ENCODE measurements around the gene GRK3.
A peak's percentile ranks its signal among the peaks of the same experiment; 100 is the strongest.
"Not testable (repeated sequence)": the region's sequence is repeated elsewhere in the genome, so short reads cannot be mapped to it uniquely, and the experiment has no call there.

The GRK3 gene

DNA sequence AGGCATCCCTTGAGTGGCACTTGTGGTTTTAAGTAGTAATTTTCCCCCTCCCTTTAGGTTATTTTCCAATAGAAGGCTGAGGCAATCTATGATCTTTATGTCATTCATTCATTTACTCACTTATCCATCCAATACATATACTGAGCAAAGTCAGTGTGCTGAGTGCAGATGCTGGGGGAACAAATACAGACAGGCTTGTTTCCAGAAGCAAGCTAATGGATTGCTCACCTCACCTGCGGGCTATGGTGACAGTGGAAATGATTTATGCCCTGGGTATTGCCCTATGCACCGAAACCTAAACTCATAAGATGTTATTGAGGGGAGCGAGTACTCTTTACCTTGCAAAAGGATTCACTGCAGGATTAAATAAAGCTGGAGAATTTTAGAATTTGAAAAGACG is 4.6 kb upstream of the GRK3 start:
- not testable (repeated sequence) for H3K79me2 ChIP-seq (ENCODE audit: control insufficient read depth, insufficient read depth, low read length, poor library complexity); H2BK12ac ChIP-seq (ENCODE audit: low read length); H3K4me2 ChIP-seq (ENCODE audit: low read length); H3K27ac ChIP-seq (ENCODE audit: low read depth, low read length); DNase-seq; H3K23ac ChIP-seq (ENCODE audit: low read length); H4K91ac ChIP-seq (ENCODE audit: low read depth, low read length); H4K8ac ChIP-seq (ENCODE audit: low read depth, low read length); H3K14ac ChIP-seq (ENCODE audit: low read length); H2BK5ac ChIP-seq (ENCODE audit: low read depth, low read length, poor library complexity); H3K36me3 ChIP-seq (ENCODE audit: control insufficient read depth in 1 of 2, insufficient read depth in 2 of 2, low read length in 2 of 2); H3K9ac ChIP-seq (ENCODE audit: low read length); H4K12ac ChIP-seq (ENCODE audit: low read depth, low read length); H3K18ac ChIP-seq (ENCODE audit: low read length); H2AK5ac ChIP-seq (ENCODE audit: low read length); H2BK120ac ChIP-seq (ENCODE audit: insufficient read depth, low read length, poor library complexity); H3K27me3 ChIP-seq (ENCODE audit: insufficient read depth, low read length); H3K79me1 ChIP-seq (ENCODE audit: low read length); H2AFZ ChIP-seq (ENCODE audit: insufficient read depth, low read length, poor library complexity); H3K4me3 ChIP-seq (ENCODE audit: low read depth, low read length); H3K4ac ChIP-seq (ENCODE audit: low read depth, low read length); H3K9me3 ChIP-seq (ENCODE audit: insufficient read depth, low read depth, low read length); H3K4me1 ChIP-seq (ENCODE audit: control insufficient read depth in 1 of 2, insufficient read depth in 2 of 2, low read length in 2 of 2)
- WGBS (ENCODE audit: extremely low coverage, insufficient coverage, insufficient read length), result no CpG with 5 or more reads among the region's 4 CpGs

DNA sequence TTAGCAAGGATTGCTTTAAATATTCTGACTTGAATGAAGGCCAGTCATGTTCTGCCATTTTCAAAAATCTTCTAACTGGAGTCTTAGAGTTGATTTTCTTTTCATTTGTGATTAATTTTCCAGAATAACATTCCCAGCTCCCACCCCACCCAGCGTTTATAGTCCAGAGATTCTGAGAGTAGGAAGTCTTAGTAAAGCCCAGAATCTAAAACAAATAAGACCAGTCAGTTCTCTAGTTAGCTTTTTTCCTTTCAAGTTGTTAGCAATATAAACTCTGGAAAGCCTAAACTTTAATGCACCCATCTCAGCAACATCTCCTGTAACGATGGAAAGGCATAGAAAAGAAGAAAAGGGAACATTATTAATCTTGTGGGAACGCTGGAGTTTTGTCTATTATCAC is 3.3 kb upstream of the GRK3 start:
- H4K8ac ChIP-seq (ENCODE audit: low read depth, low read length); H3K79me2 ChIP-seq (ENCODE audit: control insufficient read depth, insufficient read depth, low read length, poor library complexity); H3K4me1 ChIP-seq (ENCODE audit: control insufficient read depth in 1 of 2, insufficient read depth in 2 of 2, low read length in 2 of 2); H3K27ac ChIP-seq (ENCODE audit: low read depth, low read length); H2BK12ac ChIP-seq (ENCODE audit: low read length); H3K23ac ChIP-seq (ENCODE audit: low read length); H3K18ac ChIP-seq (ENCODE audit: low read length); H3K4me2 ChIP-seq (ENCODE audit: low read length); H2BK5ac ChIP-seq (ENCODE audit: low read depth, low read length, poor library complexity); H3K4me3 ChIP-seq (ENCODE audit: low read depth, low read length); H3K9ac ChIP-seq (ENCODE audit: low read length); H4K12ac ChIP-seq (ENCODE audit: low read depth, low read length); H3K9me3 ChIP-seq (ENCODE audit: insufficient read depth, low read depth, low read length); H3K4ac ChIP-seq (ENCODE audit: low read depth, low read length); DNase-seq; H2AFZ ChIP-seq (ENCODE audit: insufficient read depth, low read length, poor library complexity); H3K79me1 ChIP-seq (ENCODE audit: low read length); H4K91ac ChIP-seq (ENCODE audit: low read depth, low read length); H2BK120ac ChIP-seq (ENCODE audit: insufficient read depth, low read length, poor library complexity); H2AK5ac ChIP-seq (ENCODE audit: low read length); H3K27me3 ChIP-seq (ENCODE audit: insufficient read depth, low read length); H3K36me3 ChIP-seq (ENCODE audit: control insufficient read depth in 1 of 2, insufficient read depth in 2 of 2, low read length in 2 of 2); H3K14ac ChIP-seq (ENCODE audit: low read length): not testable (repeated sequence)
- no CpG with 5 or more reads among the region's 3 CpGs for WGBS (ENCODE audit: extremely low coverage, insufficient coverage, insufficient read length)

GRCh38 chr22:25561927-25562326 is 2.5 kb upstream of the GRK3 start:
- no CpG with 5 or more reads among the region's 1 CpG for WGBS (ENCODE audit: extremely low coverage, insufficient coverage, insufficient read length)
- not testable (repeated sequence) for DNase-seq

DNA sequence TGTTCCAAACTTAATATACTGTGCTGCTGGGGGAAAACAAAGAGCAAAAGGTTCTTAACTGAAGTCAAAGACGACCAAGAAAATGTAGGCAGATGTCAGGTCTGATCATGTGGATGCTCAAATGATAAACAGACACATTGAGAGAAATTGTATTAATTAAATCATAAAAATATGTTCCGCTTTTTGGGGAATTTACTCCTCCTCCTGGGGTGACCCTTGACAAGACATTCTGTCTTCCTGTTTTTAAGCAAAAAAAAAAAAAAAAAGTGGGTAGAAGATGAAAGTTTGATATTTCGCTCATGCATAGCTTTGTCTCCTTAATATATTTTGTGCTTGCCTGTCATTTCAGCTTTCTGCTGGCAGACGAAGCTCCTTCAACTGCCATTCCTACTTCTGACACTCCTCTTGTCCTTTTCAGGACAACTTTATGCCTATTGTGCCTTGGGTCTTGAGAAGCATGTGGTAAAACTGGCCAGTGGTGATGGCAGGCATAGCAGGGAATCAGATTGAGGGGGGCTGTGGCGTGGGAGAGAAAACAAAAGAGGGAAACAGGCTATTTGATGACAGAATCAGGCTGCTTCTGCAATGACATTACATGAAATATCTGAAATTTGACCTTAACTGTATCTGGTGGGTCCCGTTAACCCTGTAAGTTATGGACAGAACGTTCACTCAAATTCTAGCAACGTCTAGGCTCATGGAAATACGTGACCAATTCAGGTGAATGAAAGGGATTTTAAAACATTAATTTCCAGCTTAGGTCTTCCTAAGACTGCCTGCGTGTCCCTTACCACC is 1.3 kb upstream of the GRK3 start:
- H3K36me3 ChIP-seq (ENCODE audit: control insufficient read depth in 1 of 2, insufficient read depth in 2 of 2, low read length in 2 of 2); H2BK5ac ChIP-seq (ENCODE audit: low read depth, low read length, poor library complexity); H3K9ac ChIP-seq (ENCODE audit: low read length); H3K14ac ChIP-seq (ENCODE audit: low read length); H3K79me2 ChIP-seq (ENCODE audit: control insufficient read depth, insufficient read depth, low read length, poor library complexity); H3K4me3 ChIP-seq (ENCODE audit: low read depth, low read length); H2BK12ac ChIP-seq (ENCODE audit: low read length); H3K9me3 ChIP-seq (ENCODE audit: insufficient read depth, low read depth, low read length); H3K27me3 ChIP-seq (ENCODE audit: insufficient read depth, low read length); H3K23ac ChIP-seq (ENCODE audit: low read length); H3K27ac ChIP-seq (ENCODE audit: low read depth, low read length); H3K4ac ChIP-seq (ENCODE audit: low read depth, low read length); H3K18ac ChIP-seq (ENCODE audit: low read length); H2AK5ac ChIP-seq (ENCODE audit: low read length); H3K4me1 ChIP-seq (ENCODE audit: control insufficient read depth in 1 of 2, insufficient read depth in 2 of 2, low read length in 2 of 2); H3K79me1 ChIP-seq (ENCODE audit: low read length); H2BK120ac ChIP-seq (ENCODE audit: insufficient read depth, low read length, poor library complexity); H2AFZ ChIP-seq (ENCODE audit: insufficient read depth, low read length, poor library complexity); H4K12ac ChIP-seq (ENCODE audit: low read depth, low read length); H4K91ac ChIP-seq (ENCODE audit: low read depth, low read length): not testable (repeated sequence)
- WGBS (ENCODE audit: extremely low coverage, insufficient coverage, insufficient read length), result no CpG with 5 or more reads among the region's 10 CpGs
- peak overlapping the region; percentile 93 for H3K4me2 ChIP-seq (ENCODE audit: low read length)
- peak in 1 of 2 donors; percentile 48 for DNase-seq
- H4K8ac ChIP-seq (ENCODE audit: low read depth, low read length), result peak overlapping the region; percentile 33

More at GRCh38 chr22:25561927-25562326, 2.5 kb upstream of the GRK3 start:
- not testable (repeated sequence) for H3K4me2 ChIP-seq (ENCODE audit: low read length); H3K23ac ChIP-seq (ENCODE audit: low read length); H3K4me3 ChIP-seq (ENCODE audit: low read depth, low read length); H4K8ac ChIP-seq (ENCODE audit: low read depth, low read length); H2AFZ ChIP-seq (ENCODE audit: insufficient read depth, low read length, poor library complexity); H3K4ac ChIP-seq (ENCODE audit: low read depth, low read length); H2AK5ac ChIP-seq (ENCODE audit: low read length); H2BK12ac ChIP-seq (ENCODE audit: low read length); H4K91ac ChIP-seq (ENCODE audit: low read depth, low read length); H2BK5ac ChIP-seq (ENCODE audit: low read depth, low read length, poor library complexity); H3K36me3 ChIP-seq (ENCODE audit: control insufficient read depth in 1 of 2, insufficient read depth in 2 of 2, low read length in 2 of 2); H3K4me1 ChIP-seq (ENCODE audit: control insufficient read depth in 1 of 2, insufficient read depth in 2 of 2, low read length in 2 of 2); H3K27me3 ChIP-seq (ENCODE audit: insufficient read depth, low read length); H4K12ac ChIP-seq (ENCODE audit: low read depth, low read length); H3K27ac ChIP-seq (ENCODE audit: low read depth, low read length); H3K79me1 ChIP-seq (ENCODE audit: low read length); H2BK120ac ChIP-seq (ENCODE audit: insufficient read depth, low read length, poor library complexity); H3K9me3 ChIP-seq (ENCODE audit: insufficient read depth, low read depth, low read length); H3K14ac ChIP-seq (ENCODE audit: low read length); H3K79me2 ChIP-seq (ENCODE audit: control insufficient read depth, insufficient read depth, low read length, poor library complexity); H3K9ac ChIP-seq (ENCODE audit: low read length); H3K18ac ChIP-seq (ENCODE audit: low read length)

Measured in trophoblast cell (in vitro differentiated cells and primary cell).